HG02571 (cell line): ENCODE measurements around the gene SCN3A.

Experiments used
- ATAC-seq: cut with Tn5 transposase; IDR thresholded peaks from one replicate; pipeline ENCODE4 v1.9.1; 2021; ENCODE audit warnings: mild to moderate bottlenecking, moderate library complexity; ENCODE audit not compliant: unreplicated experiment

Gene SCN3A

DNA sequence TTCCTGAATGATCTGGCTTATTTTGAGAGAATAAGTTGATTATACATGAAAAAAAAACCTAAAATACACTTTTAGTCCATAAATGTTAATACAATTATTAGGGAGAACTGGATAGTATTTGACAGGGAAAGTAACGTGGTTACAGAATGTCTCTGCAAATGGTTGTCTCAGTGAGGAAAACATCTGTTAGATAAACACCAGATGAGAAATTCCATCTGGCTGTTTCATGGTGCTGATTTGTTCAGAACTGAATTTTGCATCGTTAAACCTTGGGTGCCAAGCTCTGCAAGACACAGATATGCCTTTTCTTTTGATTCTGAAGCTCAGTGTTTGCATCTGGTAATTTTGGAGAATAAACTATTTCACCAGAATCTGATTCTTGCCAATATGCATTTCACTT is 90.4 kb downstream of the SCN3A start:
- ATAC-seq, result no peak

GRCh38 chr2:165112789-165113188 is 91.1 kb downstream of the SCN3A start:
- no peak for ATAC-seq

DNA sequence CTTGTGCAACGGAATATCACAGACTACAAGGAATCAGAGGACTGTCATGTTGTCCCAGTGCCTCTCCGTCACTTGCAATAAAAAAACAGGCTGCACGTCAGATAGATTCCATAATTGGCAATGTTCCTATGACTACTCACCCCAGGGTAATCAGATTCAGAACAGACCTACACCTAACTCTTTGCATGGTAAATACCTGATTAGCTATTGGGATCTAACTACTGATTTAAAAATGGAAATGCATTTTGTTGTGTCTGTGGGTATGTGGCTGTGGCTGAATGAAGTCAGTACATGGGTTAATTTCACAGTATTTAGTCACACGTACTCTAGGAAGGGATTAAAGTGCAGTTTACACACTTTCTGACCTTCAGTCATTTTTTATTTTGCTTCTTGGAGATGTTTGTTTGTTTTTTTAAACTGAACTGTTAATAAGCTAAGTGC is 91.7 kb downstream of the SCN3A start:
- ATAC-seq, result no peak

GRCh38 chr2:165110394-165110793 is 93.5 kb downstream of the SCN3A start:
- ATAC-seq, result no peak

DNA sequence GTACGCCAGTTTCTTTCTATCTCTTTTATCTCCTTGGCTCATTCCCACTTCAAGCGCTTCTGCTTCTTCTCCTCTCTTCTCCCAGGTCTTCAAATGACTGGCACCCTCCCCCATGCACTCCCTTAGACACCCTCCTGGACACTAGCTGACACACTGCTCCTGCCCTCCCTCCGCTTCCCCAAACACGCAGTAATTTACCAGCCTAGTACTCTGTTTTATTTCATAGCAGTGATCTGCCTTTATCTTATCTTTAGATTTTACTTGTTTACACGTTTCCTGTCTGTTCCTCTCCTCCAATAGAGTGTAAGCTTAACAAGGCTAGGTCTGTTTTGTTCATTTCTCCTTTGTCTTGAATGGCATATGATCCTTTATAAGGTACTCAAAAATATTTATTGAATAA is 93.9 kb downstream of the SCN3A start:
- ATAC-seq, result no peak

DNA sequence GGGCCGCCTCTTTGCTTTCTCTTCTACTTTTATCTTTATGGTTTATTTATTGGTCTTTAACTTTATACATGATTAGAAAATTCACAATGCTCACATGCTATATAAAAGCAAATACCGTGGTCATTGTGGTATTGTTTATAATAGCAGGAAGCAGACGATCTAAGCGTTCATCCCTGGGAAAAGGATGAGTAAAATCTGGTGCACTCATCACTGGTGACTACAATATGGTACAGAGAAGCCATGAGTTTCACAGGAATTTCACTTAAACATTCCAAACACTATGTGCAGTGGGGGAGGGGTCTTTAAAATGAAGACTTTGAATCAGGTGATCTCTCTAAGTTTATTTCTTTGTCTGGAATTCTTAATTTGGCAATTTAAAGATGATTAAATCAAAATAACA is 97.9 kb downstream of the SCN3A start:
- no peak for ATAC-seq

DNA sequence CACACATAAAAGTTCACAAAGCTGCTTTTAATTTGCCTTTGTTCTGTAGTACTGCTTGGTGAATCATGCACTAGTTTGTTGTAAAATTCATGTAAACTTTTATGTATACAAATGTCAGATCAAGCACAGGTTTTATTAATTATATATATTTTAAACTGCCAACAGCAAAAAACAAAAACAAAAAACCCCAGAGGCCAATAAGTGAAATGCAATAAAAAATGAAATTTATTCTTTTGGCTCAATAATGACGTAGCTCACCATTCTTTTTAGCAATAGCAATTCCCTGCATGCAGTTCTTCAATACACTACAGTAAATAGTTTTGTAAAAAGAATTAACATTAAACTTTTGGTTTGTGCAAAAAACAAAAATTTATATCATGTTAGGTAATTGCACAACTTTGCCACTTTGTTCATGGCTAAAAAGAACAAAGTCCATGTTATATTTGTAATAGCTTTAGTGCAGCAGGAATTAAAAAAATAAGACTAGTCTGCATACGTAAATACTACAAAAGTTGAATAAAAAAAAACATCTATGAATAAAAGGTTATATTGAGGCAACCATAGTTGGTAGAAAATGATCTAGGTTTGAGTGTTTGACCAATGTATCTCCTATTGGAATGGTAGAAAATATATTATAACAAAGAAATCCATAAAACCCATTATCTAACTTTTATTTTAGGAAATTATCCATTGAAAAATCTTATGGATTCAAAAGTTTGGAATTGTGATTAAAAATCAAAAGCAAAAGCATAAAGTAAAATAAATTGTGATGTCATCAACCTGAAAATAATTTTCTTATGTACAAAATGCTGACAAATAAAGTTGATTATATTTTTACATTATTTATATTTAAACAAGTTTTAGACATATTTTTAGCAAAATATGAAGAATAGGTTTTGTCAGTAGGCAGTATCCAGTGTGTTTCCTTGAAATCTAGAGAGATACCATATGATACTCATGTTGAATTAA is 115.6 kb downstream of the SCN3A start:
- no peak for ATAC-seq

DNA sequence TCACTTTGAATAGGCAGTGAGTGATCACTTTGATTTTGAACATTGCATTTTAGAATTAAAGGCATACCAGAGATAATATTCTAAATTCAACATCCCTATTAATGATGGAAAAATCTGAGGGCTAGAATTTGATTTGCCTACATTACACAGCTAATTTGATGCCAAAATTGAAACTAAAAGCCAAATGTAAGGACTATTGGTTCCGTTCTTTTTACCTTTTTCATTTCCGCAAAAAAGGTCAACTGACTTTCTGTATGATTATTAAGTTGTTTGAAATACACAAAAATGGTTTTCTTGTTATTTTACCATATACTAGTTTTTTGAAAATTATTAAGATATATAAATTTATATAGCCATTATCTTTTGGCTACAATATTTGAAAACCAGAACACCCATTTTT is 117.5 kb downstream of the SCN3A start:
- no peak for ATAC-seq

- no peak for ATAC-seq
These were observed 120.5 kb downstream of the SCN3A start for GRCh38 chr2:165083326-165083725.

DNA sequence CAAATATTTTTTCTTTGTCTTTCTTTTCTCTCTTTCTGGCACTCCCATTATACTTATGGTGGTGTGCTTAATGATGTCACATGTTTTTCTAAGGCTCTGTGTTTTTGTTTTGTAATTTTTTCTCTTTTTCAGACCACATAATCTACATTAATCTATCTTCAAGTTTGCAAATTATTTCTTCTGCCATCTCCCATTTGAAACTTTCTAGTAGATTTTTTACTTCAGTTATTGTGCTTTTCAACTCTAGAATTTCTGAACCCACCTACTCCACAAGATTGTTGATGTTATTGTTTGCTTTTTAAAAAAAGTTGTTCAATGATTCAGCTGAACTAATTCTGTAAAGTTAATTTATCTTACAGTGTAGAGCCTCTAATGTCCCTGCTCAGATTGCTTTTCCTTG is 121.4 kb downstream of the SCN3A start:
- no peak for ATAC-seq

DNA sequence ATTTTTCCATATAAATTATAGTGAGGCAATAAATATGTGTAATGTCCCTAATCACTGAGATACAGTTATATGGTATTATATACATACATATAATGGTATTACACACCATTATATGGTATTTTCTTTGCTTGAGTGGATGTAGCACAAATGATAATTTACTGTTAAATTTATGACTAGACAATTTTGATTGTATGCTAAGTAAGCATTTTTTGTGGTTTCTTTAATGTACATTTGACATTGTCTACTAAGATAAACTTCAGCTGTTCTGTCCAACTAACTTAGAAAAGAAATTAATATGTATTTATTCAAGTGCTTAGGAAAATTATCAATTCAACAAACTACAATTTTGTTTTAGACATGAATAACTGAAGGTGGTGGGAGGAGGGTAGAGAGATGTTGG is 122.6 kb downstream of the SCN3A start:
- ATAC-seq, result no peak

DNA sequence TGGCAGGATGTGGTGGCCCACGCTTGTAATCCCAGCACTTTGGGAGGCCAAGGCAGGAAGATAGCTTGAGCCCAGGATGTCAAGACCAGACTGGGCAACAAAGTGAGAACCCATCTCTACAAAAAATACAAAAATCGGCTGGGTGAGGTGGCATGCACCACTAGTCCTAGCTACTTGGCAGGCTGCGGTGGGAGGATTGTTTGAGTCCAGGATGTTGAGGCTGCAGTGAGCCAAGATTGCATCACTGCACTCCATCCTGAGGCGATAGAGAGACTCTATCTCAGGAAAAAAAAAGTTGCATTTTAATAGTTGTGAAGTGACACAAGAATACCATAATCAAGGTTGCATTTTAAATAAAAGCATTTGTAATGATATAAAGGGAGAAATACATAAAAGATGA is 124.4 kb downstream of the SCN3A start:
- no peak for ATAC-seq

DNA sequence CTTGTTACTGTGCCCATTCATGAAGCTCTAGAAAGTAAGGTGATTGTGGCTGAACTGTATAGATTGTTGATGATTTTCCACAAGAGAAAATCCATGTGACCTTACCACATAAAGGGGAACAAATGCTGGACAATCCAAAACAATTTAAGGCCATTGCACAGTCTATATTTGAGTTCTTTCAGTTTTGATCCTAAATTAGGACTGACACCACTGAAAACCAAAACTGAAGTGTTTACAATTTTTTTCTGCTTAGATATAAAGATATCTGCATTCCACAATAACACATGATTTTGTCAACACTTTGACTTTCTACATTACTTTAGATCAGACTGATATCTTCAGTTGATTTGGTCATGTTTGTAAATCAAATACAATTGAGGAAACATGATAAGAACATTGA is 124.9 kb downstream of the SCN3A start:
- ATAC-seq, result no peak

DNA sequence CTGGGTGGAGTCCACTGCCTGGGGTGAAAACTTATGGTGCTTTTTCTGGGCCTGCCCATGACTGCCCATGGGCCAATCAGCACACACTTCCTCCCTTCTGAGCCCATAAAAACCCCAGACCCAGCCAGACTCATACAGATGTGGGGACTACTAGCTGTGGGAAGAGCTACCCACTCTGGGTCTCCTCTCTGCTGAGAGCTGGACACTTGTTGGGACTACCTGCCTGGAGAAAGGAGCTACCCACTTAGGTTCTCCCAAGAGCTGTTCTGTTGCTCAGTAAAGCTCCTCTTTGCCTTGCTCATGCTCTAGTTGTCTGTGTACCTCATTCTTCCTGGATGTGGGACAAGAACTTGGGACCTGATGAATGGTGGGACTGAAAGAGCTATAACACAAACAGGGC is 129.0 kb downstream of the SCN3A start:
- no peak for ATAC-seq

- no peak for ATAC-seq
These were observed 129.5 kb downstream of the SCN3A start for GRCh38 chr2:165074323-165074722.

DNA sequence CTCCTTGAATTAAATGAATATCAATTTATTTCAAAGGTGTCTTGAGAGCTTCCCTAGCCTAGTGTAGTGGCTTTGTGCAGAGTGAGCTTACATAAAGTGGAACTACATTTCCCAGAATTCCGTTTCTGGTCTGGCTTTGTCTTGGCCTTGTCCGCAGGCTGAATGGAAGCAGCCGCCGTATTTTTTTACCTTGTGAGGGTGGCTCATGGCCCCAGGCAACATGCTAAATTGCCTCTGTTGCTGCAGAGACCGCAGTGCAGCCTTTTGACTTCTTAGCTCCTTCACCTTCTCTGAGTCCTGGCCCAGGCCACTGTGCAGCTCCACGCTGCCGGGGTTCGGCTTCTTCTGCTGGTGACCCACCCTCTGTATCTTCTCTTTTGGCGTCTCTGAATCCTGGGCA is 133.8 kb downstream of the SCN3A start:
- no peak for ATAC-seq

DNA sequence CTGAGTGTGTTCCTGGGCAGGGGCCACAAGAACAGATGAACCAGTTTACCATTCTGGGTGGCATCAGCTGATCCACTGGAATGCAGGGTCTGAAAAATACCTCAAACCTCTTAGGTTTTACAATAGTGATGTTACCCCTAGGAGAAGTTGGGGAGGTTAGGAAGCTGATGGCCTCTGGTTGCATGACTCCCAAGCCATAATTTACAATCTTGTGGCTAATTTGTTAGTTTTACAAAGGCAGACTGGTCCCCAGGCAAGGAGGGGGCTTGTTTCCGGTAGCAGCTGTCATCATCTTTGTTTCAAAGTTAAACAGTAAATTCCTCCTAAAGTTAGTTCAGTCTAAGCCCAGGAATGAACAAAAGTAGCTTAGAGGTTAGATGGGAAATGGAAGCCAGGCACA is 134.7 kb downstream of the SCN3A start:
- no peak for ATAC-seq

GRCh38 chr2:165068487-165068757 is 135.4 kb downstream of the SCN3A start:
- ATAC-seq, result no peak

DNA sequence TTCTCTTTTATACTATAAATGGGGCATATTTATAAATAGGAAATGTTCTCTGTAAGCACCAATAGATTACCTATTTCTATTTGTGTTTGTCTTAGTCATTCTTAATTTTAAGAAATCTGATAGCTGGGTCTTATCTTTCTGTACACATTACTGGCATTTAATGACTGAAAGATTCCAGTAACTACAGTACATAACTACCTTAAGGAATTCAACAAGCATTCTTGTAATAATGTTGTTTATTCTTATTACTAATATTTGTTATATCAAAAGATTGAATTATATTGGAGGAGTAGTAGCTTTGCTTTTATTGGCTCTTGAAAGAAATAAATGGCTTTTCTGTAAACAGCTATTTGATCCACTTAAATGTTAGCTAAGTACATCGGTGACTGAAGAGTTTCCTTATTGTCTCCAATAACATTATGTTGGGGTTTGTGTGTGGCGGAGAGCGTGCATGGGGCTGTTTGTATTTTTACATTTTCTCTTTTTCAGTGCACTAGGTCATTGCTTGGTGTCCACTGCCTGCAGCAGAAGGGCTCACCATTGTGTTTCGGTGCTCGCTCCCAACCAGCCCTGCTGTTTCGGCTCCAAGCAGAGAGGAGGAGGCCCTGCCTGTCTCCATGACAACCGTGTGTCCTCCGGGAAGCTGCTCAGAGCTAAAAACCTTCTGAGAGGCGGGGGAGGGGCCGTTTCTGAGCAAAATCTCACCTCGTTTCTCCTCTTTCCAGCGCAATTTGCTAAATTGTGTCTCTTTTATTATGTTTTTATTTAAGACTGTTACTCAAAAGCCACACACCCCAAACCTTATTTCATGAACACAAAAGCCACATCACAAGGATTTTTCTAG is 136.0 kb downstream of the SCN3A start:
- no peak for ATAC-seq

DNA sequence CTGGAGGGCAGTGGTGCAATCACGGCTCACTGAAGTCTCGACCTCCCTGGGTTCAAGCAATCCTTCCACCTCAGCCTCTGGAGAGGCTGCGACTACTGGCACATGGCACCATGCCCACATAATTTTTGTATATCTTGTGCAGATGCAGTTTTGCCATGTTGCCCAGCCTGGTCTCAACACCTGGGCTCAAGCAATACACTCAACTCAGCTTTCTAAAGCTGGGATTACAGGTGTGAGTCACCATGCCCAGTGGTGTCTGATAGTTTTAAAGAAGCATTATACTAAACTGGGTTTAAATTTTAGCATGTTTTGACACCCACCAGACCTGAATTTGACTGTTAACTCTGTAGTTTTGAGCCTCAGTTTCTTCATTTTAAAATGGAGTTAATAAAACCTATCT is 139.1 kb downstream of the SCN3A start:
- ATAC-seq, result no peak

DNA sequence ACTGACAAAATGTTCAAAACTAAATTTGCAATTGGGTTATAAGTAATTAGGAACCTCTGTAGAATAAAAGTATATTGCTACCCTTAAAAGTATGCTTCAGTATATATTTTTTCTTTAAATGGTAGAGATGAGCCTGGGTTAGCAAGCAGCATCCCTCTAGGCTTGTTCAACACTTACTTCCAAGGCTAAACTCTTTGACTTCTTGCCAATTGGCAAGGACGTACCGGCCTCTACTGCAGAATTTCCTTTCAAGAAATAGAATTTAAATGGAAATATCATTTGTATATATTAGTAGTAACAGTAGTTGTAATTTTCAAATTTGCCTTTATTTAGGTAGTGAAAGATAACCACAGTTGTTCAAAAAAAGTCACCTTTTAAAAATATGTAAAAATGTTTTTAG is 143.4 kb downstream of the SCN3A start:
- ATAC-seq, result no peak
